Vagina (tissue), 2 donors: Measurements from ENCODE around the gene PPP5C. TPM values are rescaled to one million over a fixed set of nuclear protein-coding genes. Genes with fewer than 3 reads are reported as not detected.
"Not testable (repeated sequence)": the region's sequence is repeated elsewhere in the genome, so short reads cannot be mapped to it uniquely, and the experiment has no call there.

Experiments
- DNase-seq, 2 donors: peaks; one replicate each; pipeline ENCODE4 v3.0.0-alpha.2; 2017; ENCODE audit errors: extremely low spot score in 2 of 2
- H3K27ac ChIP-seq: fragments of 200-600 bp; sonication (generic); one replicate; pipeline ENCODE4 v1.5.1; 2019
- H3K27me3 ChIP-seq: fragments of 200-600 bp; sonication (generic); one replicate; pipeline ENCODE4 v1.5.1; 2019
- H3K36me3 ChIP-seq, 2 donors: fragments of 200-600 bp; sonication (generic); one replicate each; pipeline ENCODE4 v1.5.1; 2017 to 2019
- H3K4me1 ChIP-seq: fragments of 200-600 bp; sonication (generic); one replicate; pipeline ENCODE4 v1.5.1; 2019
- H3K4me3 ChIP-seq, 2 donors: fragments of 200-600 bp; sonication (generic); 1 replicate in 1 of 2; 2 replicates in 1 of 2; pipeline ENCODE4 v1.5.1; 2016 to 2019
- H3K9me3 ChIP-seq: fragments of 200-600 bp; sonication (generic); one replicate; pipeline ENCODE4 v1.5.1; 2019
- CTCF ChIP-seq, 3 experiments: fragments of 450-650 bp in 2 of 3; fragments of 200-600 bp in 1 of 3; sonication (generic) in 1 of 3; IDR thresholded peaks; one replicate each; pipeline ENCODE4 v1.5.1; 2017 to 2019; ENCODE audit warnings: antibody characterized with exemption in 3 of 3, mild to moderate bottlenecking in 2 of 3, moderate library complexity in 2 of 3
- POLR2A ChIP-seq, 2 donors: fragments of 450-650 bp; IDR thresholded peaks; one replicate each; pipeline ENCODE4 v1.6.1; 2017; ENCODE audit warnings: antibody characterized with exemption in 2 of 2, mild to moderate bottlenecking in 2 of 2, moderate library complexity in 2 of 2
- POLR2AphosphoS5 ChIP-seq, 2 donors: sonication (generic); formaldehyde crosslinking; IDR thresholded peaks; one replicate each; pipeline ENCODE4 v1.9.0; 2017; ENCODE audit warnings: antibody characterized with exemption in 2 of 2, mild to moderate bottlenecking in 2 of 2, low read depth in 1 of 2; ENCODE audit not compliant: insufficient read depth in 1 of 2
- intact Hi-C: fragments of 100-400 bp; cut with DNase I; formaldehyde crosslinking; loops from one replicate; pipeline ENCODE4 v1.15.1; 2023
- total RNA-seq: library from RNA; depleted of rRNA; stranded (reverse); fragments of >200 nt; gene quantifications from one replicate; pipeline ENCODE4 v1.2.3, GENCODE V29; 2016

PPP5C gene
- total RNA-seq, 1 donor from 2014 or later, result 60.4 TPM

- DNase-seq, result no peak
- Histone ChIP-seq H3K27me3 (no peaks in the 10 kb centered on the region), H3K9me3 (no peaks in the 10 kb centered on the region), H3K27ac (peak within 1 kb of the TSS; percentile 79), H3K4me1 (peaks cover 60% of the 10 kb centered on the region), H3K4me3 (peak within 1 kb of the TSS; percentile 54 to 58), H3K36me3 (no peaks in the 10 kb centered on the region)
- intact Hi-C loops, result no loop called here
- TF ChIP-seq POLR2AphosphoS5 (IDR thresholded peaks at IDR 0.05; ENCODE audit: insufficient read depth in 1 of 2, low read depth in 1 of 2) (peak; percentile 24 to 97), POLR2A (IDR thresholded peaks at IDR 0.05) (peak in 1 of 2 donors; percentile 89), CTCF (IDR thresholded peaks at IDR 0.05) (no peak)
Observed at GRCh38 chr19:46413262-46414031, 66.6 kb downstream of the PPP5C start, which contains the start of gene CCDC8. CCDC8 (minus strand) TSS chr19:46413564; CDS start chr19:46412810, 754 bp downstream.

GRCh38 chr19:46414899-46415298 lies 68.0 kb downstream of the PPP5C start:
- intact Hi-C loops, H3K27me3 ChIP-seq, H3K36me3 ChIP-seq, H3K9me3 ChIP-seq, H3K4me3 ChIP-seq, DNase-seq, H3K27ac ChIP-seq: not testable (repeated sequence)
- H3K4me1 ChIP-seq, result peaks cover 50% of the 10 kb centered on the region

- peak in 1 of 2 donors; percentile 57 for TF ChIP-seq POLR2AphosphoS5 (IDR thresholded peaks at IDR 0.05; ENCODE audit: insufficient read depth in 1 of 2, low read depth in 1 of 2)
- Histone ChIP-seq H3K4me3 (peak overlapping the region; percentile 35 to 46), H3K27ac (peak overlapping the region; percentile 72), H3K4me1 (peaks cover 40% of the 10 kb centered on the region)
- intact Hi-C loops, H3K9me3 ChIP-seq, H3K27me3 ChIP-seq, DNase-seq, H3K36me3 ChIP-seq: not testable (repeated sequence)
Observed at GRCh38 chr19:46415804-46416709, 69.2 kb downstream of the PPP5C start.

GRCh38 chr19:46420056-46420455 lies 73.2 kb downstream of the PPP5C start:
- no peak for DNase-seq
- H3K27ac ChIP-seq, result no peak overlapping the region
- H3K4me1 ChIP-seq, result peaks cover 12% of the 10 kb centered on the region
- no peaks in the 10 kb centered on the region for H3K27me3 ChIP-seq
- TF ChIP-seq POLR2A (IDR thresholded peaks at IDR 0.05), result no peak
- no peak for TF ChIP-seq CTCF (IDR thresholded peaks at IDR 0.05)
- TF ChIP-seq POLR2AphosphoS5 (IDR thresholded peaks at IDR 0.05; ENCODE audit: insufficient read depth in 1 of 2, low read depth in 1 of 2), result no peak
- intact Hi-C loops, result no loop called here
- no peaks in the 10 kb centered on the region for H3K9me3 ChIP-seq
- no peaks in the 10 kb centered on the region for H3K36me3 ChIP-seq
- no peak overlapping the region for H3K4me3 ChIP-seq

GRCh38 chr19:46422344-46422743 lies 75.5 kb downstream of the PPP5C start:
- no peak overlapping the region for H3K27ac ChIP-seq
- H3K4me3 ChIP-seq, result no peak overlapping the region
- no peaks in the 10 kb centered on the region for H3K9me3 ChIP-seq
- intact Hi-C loops, result no loop called here
- no peak for TF ChIP-seq CTCF (IDR thresholded peaks at IDR 0.05)
- TF ChIP-seq POLR2AphosphoS5 (IDR thresholded peaks at IDR 0.05; ENCODE audit: insufficient read depth in 1 of 2, low read depth in 1 of 2), result no peak
- TF ChIP-seq POLR2A (IDR thresholded peaks at IDR 0.05), result no peak
- no peaks in the 10 kb centered on the region for H3K36me3 ChIP-seq
- H3K27me3 ChIP-seq, result no peaks in the 10 kb centered on the region
- no peak for DNase-seq
- H3K4me1 ChIP-seq, result peaks cover 14% of the 10 kb centered on the region
